ENCODE data around the gene UNK. TPM values are rescaled to one million over a fixed set of nuclear protein-coding genes. Genes with fewer than 3 reads are reported as not detected.
A peak's percentile ranks its signal among the peaks of the same experiment; 100 is the strongest.

UNK gene
- total and polyA plus RNA-seq, 2 donors (not counting 1 experiment from before 2014, with no cell fraction given) = 35.5 to 70.3 TPM

DNA sequence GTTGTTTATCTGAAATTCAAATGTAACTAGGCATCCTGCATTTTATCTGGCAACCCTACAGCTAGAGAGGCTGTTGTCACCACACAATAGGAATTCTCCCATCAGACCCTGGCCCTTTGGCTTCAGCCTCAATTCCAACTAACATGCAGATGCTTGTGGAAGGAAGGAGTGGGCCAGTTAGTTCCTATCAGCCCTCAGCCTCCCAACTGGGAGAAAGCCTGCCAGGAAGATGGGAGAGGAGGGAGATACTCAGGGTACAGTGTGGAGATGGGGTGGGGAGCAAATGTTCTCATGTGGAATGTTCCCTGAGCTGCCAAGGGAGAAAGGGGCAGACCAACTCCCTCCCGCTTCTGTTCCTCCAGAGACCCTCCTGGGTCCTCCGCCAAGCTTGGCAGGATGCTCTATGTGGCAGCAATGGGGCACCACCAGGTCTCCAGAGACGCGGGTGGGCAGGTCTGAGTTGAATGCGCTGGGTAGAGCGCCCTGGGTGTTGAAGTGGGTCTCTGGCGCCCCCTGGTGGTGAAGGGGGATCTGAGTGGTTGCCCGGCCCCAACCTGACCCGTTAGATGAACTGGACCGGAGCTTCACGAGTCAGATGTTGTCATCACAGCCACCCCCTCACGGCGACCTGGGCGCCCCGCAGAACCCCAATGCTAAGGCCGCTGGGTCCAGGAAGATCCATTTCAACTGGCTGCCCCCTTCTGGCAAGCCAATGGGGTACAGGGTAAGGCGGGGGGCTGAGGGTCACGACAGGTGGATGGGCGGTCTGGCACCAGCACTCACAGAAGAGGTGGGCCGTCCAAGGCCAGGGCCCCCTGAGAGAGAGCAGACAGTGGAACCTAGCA lies 34.8 kb upstream of the UNK start:
- Mint-ChIP-seq H3K4me3 (peak overlapping the region; percentile 35), H3K4me1 (peaks cover 21% of the 10 kb centered on the region), H3K27me3 (peaks cover 4% of the 10 kb centered on the region), H3K9me3 (ENCODE audit: insufficient read depth) (no peaks in the 10 kb centered on the region), H3K27ac (peak overlapping the region; percentile 64)
- H3K4me3 ChIP-seq (ENCODE audit: control extremely low read depth in 1 of 5, extremely low read depth in 1 of 5, insufficient read depth in 1 of 5, low read depth in 2 of 5, low read length in 4 of 5) = no peak overlapping the region
- DNase-seq (peak; percentile 91), ATAC-seq (ENCODE audit: low read depth) (peak; percentile 76)
- H3K36me3 ChIP-seq (replicated peaks in 1 of 2; ENCODE audit: control extremely low read depth in 1 of 2, control insufficient read depth in 1 of 2, extremely low read depth in 1 of 2, insufficient read depth in 2 of 2, low read length in 1 of 2) = no peaks in the 10 kb centered on the region
- H3K27me3 ChIP-seq (replicated peaks in 1 of 4; ENCODE audit: control extremely low read depth in 1 of 4, control insufficient read depth in 3 of 4, insufficient read depth in 4 of 4, low read length in 3 of 4) = no peaks in the 10 kb centered on the region
- peak overlapping the region; percentile 27 for H3K4me2 ChIP-seq (replicated peaks; ENCODE audit: low read depth, low read length, poor library complexity, severe bottlenecking)
- POLR2A ChIA-PET = interaction anchor here (0.6 to 1.4 kb wide), 5 partner anchors 29 to 431 kb away, joined by 3 to 6 read pairs (median 4); partner anchors contain the start of gene SMIM5
- intact Hi-C loops (cut with micrococcal nuclease) = loop anchor here (1.0 to 10.0 kb wide), 2 partner anchors 255 to 323 kb away; partner anchors contain the start of gene CDK3
- no peaks in the 10 kb centered on the region for H3K9me3 ChIP-seq (ENCODE audit: control extremely low read depth in 1 of 3, control insufficient read depth in 2 of 3, insufficient read depth in 1 of 3, low read length in 2 of 3)
- peak overlapping the region; percentile 27 for H2AFZ ChIP-seq (ENCODE audit: insufficient read depth, low read depth, low read length, poor library complexity, severe bottlenecking)
- H3K27ac ChIP-seq (ENCODE audit: low read length in 2 of 2) = no peak overlapping the region
- no peak for TF ChIP-seq EZH2 (IDR thresholded peaks at IDR 0.05; ENCODE audit: borderline replicate concordance, insufficient read depth, low read depth, low read length, poor library complexity, severe bottlenecking)
- TF ChIP-seq, protein P1, sequence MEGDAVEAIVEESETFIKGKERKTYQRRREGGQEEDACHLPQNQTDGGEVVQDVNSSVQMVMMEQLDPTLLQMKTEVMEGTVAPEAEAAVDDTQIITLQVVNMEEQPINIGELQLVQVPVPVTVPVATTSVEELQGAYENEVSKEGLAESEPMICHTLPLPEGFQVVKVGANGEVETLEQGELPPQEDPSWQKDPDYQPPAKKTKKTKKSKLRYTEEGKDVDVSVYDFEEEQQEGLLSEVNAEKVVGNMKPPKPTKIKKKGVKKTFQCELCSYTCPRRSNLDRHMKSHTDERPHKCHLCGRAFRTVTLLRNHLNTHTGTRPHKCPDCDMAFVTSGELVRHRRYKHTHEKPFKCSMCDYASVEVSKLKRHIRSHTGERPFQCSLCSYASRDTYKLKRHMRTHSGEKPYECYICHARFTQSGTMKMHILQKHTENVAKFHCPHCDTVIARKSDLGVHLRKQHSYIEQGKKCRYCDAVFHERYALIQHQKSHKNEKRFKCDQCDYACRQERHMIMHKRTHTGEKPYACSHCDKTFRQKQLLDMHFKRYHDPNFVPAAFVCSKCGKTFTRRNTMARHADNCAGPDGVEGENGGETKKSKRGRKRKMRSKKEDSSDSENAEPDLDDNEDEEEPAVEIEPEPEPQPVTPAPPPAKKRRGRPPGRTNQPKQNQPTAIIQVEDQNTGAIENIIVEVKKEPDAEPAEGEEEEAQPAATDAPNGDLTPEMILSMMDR (IDR thresholded peaks at IDR 0.05) = peak; percentile 86
- H3K4me1 ChIP-seq (ENCODE audit: control insufficient read depth in 2 of 2, insufficient read depth in 2 of 2, low read length in 2 of 2) = peaks cover 9 to 34% of the 10 kb centered on the region in 2 donors
- CTCF ChIA-PET = interaction anchor here (0.5 to 8.2 kb wide), 50 partner anchors 8 to 487 kb away, joined by 3 to 389 read pairs (median 4); partner anchors contain the start of genes FBF1, GALK1, ITGB4 and RECQL5
- WGBS (ENCODE audit: insufficient coverage) = 19% methylated on average over 18 of the region's 20 CpGs
- no peaks in the 10 kb centered on the region for H3K79me2 ChIP-seq (ENCODE audit: control insufficient read depth, insufficient read depth, low read length)
- H4K20me1 ChIP-seq (ENCODE audit: control insufficient read depth, insufficient read depth, low read length, poor library complexity, severe bottlenecking) = no peaks in the 10 kb centered on the region
- no peak overlapping the region for H3K9ac ChIP-seq (ENCODE audit: low read length)

Data from B cell (primary cell).